Measurements from ENCODE around the gene CS. TPM values are rescaled to one million over a fixed set of nuclear protein-coding genes. Genes with fewer than 3 reads are reported as not detected.
A peak's percentile ranks its signal among the peaks of the same experiment; 100 is the strongest.
"Not testable (repeated sequence)": the region's sequence is repeated elsewhere in the genome, so short reads cannot be mapped to it uniquely, and the experiment has no call there.

The CS gene
- total RNA-seq, 1 experiment from 2014 or later: 110 TPM

DNA sequence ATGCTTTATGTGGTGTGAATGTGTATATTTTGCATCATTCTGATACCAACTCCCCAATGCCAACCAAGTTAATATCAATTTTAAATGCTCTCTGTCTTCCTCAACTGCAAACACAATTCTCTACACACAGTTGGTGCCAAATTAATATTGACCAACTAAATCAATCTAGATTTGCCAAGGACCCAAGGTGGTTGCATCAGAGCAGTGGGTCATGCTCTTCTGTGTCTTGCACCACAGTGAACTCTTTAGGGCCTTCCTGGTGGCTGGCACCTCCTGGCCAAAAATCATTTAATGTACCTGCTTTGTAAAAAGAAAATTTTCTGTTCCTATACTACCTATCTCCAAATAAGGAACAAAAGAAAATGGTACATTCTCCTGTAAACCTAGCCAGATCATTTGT lies 19.3 kb downstream of the CS start:
- DNase-seq (ENCODE audit: low read depth): no peak

DNA sequence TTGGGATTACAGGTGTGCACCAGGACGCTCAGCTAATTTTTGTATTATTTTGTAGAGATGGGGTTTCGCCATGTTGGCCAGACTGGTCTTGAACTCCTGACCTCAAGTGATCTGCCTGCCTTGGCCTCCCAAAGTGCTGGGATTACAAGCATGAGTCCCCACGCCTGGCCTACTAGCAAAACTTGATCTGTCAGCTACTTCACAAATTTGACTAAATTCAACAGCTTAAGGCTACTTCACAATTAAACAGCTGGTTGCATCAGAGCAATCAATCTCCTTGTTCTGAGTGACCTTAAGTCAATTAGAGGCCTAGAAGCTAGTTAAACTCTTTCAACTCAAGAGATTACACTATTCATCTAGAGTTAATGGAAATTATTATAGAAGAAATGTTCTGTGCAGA lies 21.2 kb downstream of the CS start:
- no peak for DNase-seq (ENCODE audit: low read depth)

- DNase-seq (ENCODE audit: low read depth): no peak
Observed at GRCh38 chr12:56274299-56274698, 25.8 kb downstream of the CS start.

DNA sequence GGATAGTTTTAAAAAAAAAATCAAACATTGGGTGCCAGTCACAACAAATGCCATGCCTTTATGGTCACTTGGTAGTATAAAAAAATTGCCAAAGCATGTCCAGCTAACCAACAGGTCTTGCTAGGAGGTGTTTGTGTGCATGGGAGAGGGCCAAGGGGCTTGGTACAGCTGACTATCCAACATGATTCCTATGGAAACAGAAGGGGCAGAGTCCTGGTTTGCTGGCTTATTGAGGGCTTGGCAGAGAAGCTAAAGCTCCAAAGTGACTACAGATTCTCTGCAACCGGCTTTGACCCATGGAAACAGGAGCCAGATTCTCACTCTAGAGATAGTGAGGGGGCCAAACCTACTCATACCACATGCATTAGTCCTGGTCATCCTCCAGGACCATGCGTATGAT lies 27.7 kb downstream of the CS start:
- not testable (repeated sequence) for DNase-seq (ENCODE audit: low read depth)

DNA sequence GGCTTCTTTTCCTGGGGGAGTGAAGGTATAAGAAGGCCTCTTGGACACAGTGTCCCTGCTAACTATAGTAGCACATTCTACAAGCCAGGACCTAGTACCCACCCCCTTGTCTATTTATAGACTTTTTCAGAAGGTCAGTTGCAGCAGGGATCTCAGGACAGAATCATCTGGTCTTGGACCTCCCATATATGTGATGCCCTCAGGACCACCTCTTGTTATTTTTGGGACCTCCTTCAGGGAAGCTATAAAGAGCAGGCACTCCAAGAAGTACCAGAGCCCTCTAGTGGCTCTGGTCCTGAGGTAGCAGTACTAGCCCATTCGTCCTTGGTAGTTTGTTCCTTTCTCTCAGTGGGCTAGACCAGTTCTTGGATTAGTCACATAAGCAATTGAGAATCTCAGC lies 29.1 kb downstream of the CS start:
- DNase-seq (ENCODE audit: low read depth): peak; percentile 27

DNA sequence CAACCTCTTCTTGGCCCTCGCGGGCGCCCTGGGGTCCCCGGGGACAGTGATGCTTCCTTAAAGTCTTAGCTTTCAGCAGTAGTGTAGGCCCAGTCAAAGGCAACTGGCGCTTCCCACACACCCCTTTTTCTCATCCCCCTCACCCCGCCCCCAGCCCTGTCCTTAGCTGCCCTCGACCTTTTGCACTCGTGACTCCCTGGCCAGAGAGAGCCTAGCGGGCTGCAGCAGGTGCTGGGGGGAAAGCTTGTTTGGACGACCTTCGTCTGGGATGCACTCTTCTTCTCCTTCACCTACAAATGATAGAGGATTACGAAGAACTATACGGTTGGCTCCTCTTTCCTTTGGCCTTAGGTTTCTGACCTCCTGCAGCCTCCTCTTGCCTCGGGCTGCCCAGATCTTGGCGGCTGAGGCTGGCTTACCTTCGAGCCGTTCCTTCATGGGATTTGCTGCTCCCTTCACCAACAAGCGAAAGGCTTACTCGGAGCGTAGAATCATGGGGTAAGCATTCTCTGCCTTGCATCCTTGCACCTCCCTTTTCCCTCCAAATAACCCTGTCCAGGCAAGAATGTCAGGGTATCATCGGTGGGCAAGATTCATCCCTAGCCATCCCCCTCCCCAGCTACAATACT lies 32.6 kb downstream of the CS start:
- DNase-seq (ENCODE audit: low read depth): no peak

GRCh38 chr12:56266693-56267442 lies 33.3 kb downstream of the CS start, which contains the start of gene COQ10A:
COQ10A (plus strand) TSS chr12:56266942; CDS start chr12:56267119, 177 bp downstream.
- DNase-seq (ENCODE audit: low read depth): peak; percentile 77

GRCh38 chr12:56266068-56266692 lies 34.0 kb downstream of the CS start:
- DNase-seq (ENCODE audit: low read depth): not testable (repeated sequence)

DNA sequence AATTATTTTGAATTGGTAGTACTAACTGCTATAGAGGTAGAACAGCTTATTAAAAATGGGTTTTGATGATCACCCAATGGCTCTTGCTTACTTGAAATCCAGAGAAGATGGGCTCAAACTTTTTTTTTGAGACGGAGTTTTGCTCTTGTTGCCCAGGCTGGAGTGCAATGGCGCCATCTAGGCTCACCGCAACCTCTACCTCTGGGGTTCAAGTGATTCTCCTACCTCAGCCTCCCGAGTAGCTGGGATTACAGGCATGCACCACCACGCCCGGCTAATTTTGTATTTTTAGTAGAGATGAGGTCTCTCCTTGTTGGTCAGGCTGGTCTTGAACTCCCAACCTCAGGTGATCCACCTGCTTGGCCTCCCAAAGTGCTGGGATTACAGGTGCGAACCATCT lies 37.2 kb downstream of the CS start:
- not testable (repeated sequence) for DNase-seq (ENCODE audit: low read depth)

- peak; percentile 85 for DNase-seq (ENCODE audit: low read depth)
Observed at GRCh38 chr12:56261503-56262232, 38.5 kb downstream of the CS start.

- DNase-seq (ENCODE audit: low read depth): no peak
Observed at GRCh38 chr12:56260921-56261320, 39.2 kb downstream of the CS start.

GRCh38 chr12:56260380-56260779 lies 39.8 kb downstream of the CS start:
- no peak for DNase-seq (ENCODE audit: low read depth)

GRCh38 chr12:56258820-56259183 lies 41.3 kb downstream of the CS start:
- no peak for DNase-seq (ENCODE audit: low read depth)

DNA sequence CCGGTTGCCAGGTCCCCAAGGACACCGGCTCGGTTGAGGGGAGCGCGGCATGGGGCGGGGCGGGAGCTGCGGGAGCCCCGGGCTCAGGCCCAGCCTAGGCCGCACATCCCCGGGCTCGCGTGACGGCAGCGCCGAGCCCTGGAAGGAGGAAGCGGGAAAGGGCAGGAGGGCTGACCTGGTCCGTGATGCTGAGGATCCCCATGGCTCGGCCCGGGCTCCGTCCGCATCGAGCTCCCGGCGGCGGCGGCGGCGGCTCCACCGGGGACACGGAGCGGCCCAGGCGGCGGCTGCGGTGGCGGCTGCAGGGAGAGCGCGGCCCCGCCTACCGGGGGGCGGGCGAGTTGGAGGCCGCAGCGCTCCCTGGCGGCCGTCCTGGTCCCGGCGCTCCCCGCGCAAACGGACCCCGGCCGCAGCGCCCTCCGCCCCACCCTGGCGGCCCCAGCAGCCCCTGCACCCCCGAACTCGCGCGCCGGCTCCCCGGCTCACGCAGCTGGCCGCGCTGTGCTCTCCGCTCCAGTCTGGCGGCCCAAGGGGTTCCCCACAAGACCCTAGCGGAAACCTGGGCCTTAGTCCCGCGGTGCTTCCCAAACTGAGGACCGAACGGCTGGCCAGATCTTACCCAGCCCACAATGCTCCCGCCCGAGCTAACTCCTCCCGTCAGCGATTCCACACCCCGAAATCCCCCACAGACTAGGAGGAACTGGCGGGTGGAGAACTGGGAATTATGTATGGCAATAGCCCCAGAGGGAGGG lies 41.9 kb downstream of the CS start, which contains the start of gene ANKRD52:
Gene ANKRD52, minus strand, starts transcription at position 317 of the 752 bp plus-strand sequence. Its CDS starts 115 bp downstream, at position 202.
- DNase-seq (ENCODE audit: low read depth): peak; percentile 82

- DNase-seq (ENCODE audit: low read depth): no peak
Observed at GRCh38 chr12:56257491-56258067, 42.6 kb downstream of the CS start.

GRCh38 chr12:56257071-56257470 lies 43.1 kb downstream of the CS start:
- DNase-seq (ENCODE audit: low read depth): no peak

GRCh38 chr12:56256326-56256960 lies 43.7 kb downstream of the CS start:
- peak; percentile 75 for DNase-seq (ENCODE audit: low read depth)

GRCh38 chr12:56255671-56256070 lies 44.5 kb downstream of the CS start:
- DNase-seq (ENCODE audit: low read depth): no peak

GRCh38 chr12:56253091-56253490 lies 47.0 kb downstream of the CS start:
- no peak for DNase-seq (ENCODE audit: low read depth)

GRCh38 chr12:56252649-56253048 lies 47.5 kb downstream of the CS start:
- DNase-seq (ENCODE audit: low read depth): no peak

DNA sequence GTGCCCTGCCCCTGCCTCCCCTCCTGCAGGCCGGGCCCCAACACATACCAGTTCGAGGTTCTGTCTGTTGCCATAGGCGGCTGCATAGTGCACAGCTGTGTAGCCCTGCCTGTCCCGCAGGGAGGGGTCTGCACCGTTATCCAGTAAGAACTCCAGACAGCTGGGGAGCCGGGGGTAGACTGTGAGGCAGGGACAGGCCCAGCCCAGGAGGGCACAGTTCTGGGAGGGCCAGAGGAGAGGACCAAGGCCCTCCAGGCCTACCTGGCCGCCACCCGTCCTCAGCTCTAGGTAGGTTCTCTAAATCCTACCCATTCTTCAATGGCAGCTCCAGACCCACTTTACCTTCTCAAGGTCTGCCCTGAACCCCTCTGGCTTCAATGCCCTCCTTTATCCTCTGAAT lies 51.4 kb downstream of the CS start:
- no peak for DNase-seq (ENCODE audit: low read depth)

All from RPMI7951 (cell line).